ENCODE data around the gene NDUFAF3. TPM values are rescaled to one million over a fixed set of nuclear protein-coding genes. Genes with fewer than 3 reads are reported as not detected.

Gene NDUFAF3
- total RNA-seq, 1 donor from 2014 or later, result 91.3 TPM

DNA sequence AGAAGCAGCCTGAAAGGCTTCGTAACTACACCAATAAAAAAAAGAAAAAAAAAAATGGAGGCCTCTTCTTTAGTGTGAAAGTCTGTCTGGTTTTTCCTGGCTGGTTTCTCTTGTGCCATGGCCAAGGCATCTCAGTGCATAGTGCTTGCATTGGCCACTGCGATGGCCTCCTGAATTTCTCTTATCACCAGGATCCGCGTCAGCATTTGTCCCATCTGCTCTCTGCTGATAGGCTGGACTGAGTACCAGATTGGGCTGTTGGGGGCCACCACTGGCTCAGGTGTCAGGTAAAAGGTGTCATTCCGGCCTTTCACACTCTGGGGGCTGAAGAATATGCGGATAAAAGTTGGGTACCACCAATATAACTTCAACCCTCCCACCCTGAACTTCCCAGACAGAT, 8.4 kb downstream of the NDUFAF3 start:
- intact Hi-C loops (cut with DNase I), result no loop called here

DNA sequence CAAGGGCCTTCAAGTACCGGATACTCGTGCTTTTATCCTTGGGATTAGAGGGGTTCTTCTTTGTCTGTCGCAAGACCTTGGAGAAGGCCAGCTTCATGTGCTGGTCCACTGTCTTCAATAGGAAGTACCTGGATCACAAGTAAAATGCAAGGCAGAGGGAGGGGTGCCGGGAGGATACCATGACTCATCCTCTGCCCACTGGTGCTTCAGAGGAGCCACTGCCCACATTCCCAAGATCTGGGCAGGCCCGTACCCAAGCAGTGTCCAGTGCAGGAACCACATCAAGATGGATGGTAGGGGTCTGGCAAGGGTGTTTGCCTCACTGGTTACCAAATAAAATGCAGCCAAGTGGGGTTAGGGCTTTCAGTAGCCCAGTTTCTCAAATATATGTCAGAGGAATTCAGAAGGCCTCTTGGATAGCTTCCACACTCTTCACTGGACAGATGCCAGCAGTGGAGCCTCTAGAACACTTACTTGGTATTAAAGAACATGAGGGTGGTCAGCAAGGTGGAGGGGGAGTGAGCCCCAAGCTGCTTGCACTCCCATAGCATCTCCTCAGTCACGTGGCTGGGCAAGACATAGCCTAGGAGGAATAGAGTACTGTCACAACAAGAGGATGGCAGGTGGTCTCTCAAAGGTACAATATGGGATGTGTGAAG, 10.9 kb downstream of the NDUFAF3 start:
- peaks cover 0 to 38% of the 10 kb centered on the region in 2 donors for H3K36me3 ChIP-seq
- H3K9me3 ChIP-seq, result no peaks in the 10 kb centered on the region
- intact Hi-C loops (cut with DNase I), result no loop called here

More for the DNA sequence above, 8.4 kb downstream of the NDUFAF3 start:
- no peak overlapping the region for H3K27ac ChIP-seq
- no peak overlapping the region for H3K4me3 ChIP-seq
- TF ChIP-seq POLR2A (IDR thresholded peaks at IDR 0.05) (no peak), POLR2AphosphoS5 (IDR thresholded peaks at IDR 0.05; ENCODE audit: insufficient read depth in 1 of 2, low read depth in 1 of 2) (no peak), CTCF (IDR thresholded peaks at IDR 0.05) (no peak)
- H3K4me1 ChIP-seq, result peaks cover 15% of the 10 kb centered on the region
- peaks cover 0 to 45% of the 10 kb centered on the region in 2 donors for H3K36me3 ChIP-seq
- DNase-seq (ENCODE audit: extremely low spot score in 2 of 2), result no peak
- no peaks in the 10 kb centered on the region for H3K27me3 ChIP-seq
- H3K9me3 ChIP-seq, result no peaks in the 10 kb centered on the region

GRCh38 chr3:49034650-49035049, 12.7 kb downstream of the NDUFAF3 start:
- no peak overlapping the region for H3K4me3 ChIP-seq
- TF ChIP-seq POLR2AphosphoS5 (IDR thresholded peaks at IDR 0.05; ENCODE audit: insufficient read depth in 1 of 2, low read depth in 1 of 2) (no peak), CTCF (IDR thresholded peaks at IDR 0.05) (no peak), POLR2A (IDR thresholded peaks at IDR 0.05) (no peak)
- DNase-seq (ENCODE audit: extremely low spot score in 2 of 2), result no peak
- H3K4me1 ChIP-seq, result no peaks in the 10 kb centered on the region
- H3K27me3 ChIP-seq, result no peaks in the 10 kb centered on the region
- H3K27ac ChIP-seq, result no peak overlapping the region
- peaks cover 0 to 49% of the 10 kb centered on the region in 2 donors for H3K36me3 ChIP-seq
- intact Hi-C loops (cut with DNase I), result no loop called here
- no peaks in the 10 kb centered on the region for H3K9me3 ChIP-seq

More for the DNA sequence above, 10.9 kb downstream of the NDUFAF3 start:
- H3K4me1 ChIP-seq, result peaks cover 12% of the 10 kb centered on the region
- H3K27me3 ChIP-seq, result no peaks in the 10 kb centered on the region
- DNase-seq (ENCODE audit: extremely low spot score in 2 of 2), result no peak
- no peak for TF ChIP-seq CTCF (IDR thresholded peaks at IDR 0.05)
- no peak for TF ChIP-seq POLR2A (IDR thresholded peaks at IDR 0.05)
- no peak for TF ChIP-seq POLR2AphosphoS5 (IDR thresholded peaks at IDR 0.05; ENCODE audit: insufficient read depth in 1 of 2, low read depth in 1 of 2)
- no peak overlapping the region for H3K4me3 ChIP-seq
- H3K27ac ChIP-seq, result no peak overlapping the region

GRCh38 chr3:49035281-49035680, 13.4 kb downstream of the NDUFAF3 start:
- intact Hi-C loops (cut with DNase I), result no loop called here
- H3K27ac ChIP-seq, result no peak overlapping the region
- no peak overlapping the region for H3K4me3 ChIP-seq
- no peaks in the 10 kb centered on the region for H3K9me3 ChIP-seq
- H3K27me3 ChIP-seq, result no peaks in the 10 kb centered on the region
- H3K4me1 ChIP-seq, result no peaks in the 10 kb centered on the region
- peaks cover 0 to 55% of the 10 kb centered on the region in 2 donors for H3K36me3 ChIP-seq
- DNase-seq (ENCODE audit: extremely low spot score in 2 of 2), result no peak
- TF ChIP-seq POLR2AphosphoS5 (IDR thresholded peaks at IDR 0.05; ENCODE audit: insufficient read depth in 1 of 2, low read depth in 1 of 2), result no peak
- no peak for TF ChIP-seq CTCF (IDR thresholded peaks at IDR 0.05)
- TF ChIP-seq POLR2A (IDR thresholded peaks at IDR 0.05), result no peak

- intact Hi-C loops (cut with DNase I), result no loop called here
- Histone ChIP-seq H3K9me3 (no peaks in the 10 kb centered on the region), H3K27ac (no peak overlapping the region), H3K4me3 (no peak overlapping the region), H3K27me3 (no peaks in the 10 kb centered on the region), H3K4me1 (no peaks in the 10 kb centered on the region), H3K36me3 (peaks cover 0 to 58% of the 10 kb centered on the region in 2 donors)
- DNase-seq (ENCODE audit: extremely low spot score in 2 of 2), result no peak
- TF ChIP-seq CTCF (IDR thresholded peaks at IDR 0.05), result no peak
- no peak for TF ChIP-seq POLR2AphosphoS5 (IDR thresholded peaks at IDR 0.05; ENCODE audit: insufficient read depth in 1 of 2, low read depth in 1 of 2)
- TF ChIP-seq POLR2A (IDR thresholded peaks at IDR 0.05), result no peak
Observed at GRCh38 chr3:49053543-49053942, 31.6 kb downstream of the NDUFAF3 start.

All from vagina (tissue), 2 donors.